LHCN-M2 (cell line): ENCODE results near the gene TPH1. TPM values are rescaled to one million over a fixed set of nuclear protein-coding genes. Genes with fewer than 3 reads are reported as not detected.

Experiments
- DNase-seq: peaks from one replicate; pipeline ENCODE4 v3.0.0-alpha.2; 2012; ENCODE audit warnings: low read depth
- polyA plus RNA-seq: library from polyadenylated mRNA; unstranded; fragments of >200 nt; gene quantifications from one replicate; pipeline ENCODE4 v1.2.1, GENCODE V29; 2012; ENCODE audit warnings: missing spikeins
- total RNA-seq: library from RNA; depleted of rRNA; stranded (reverse); fragments of >200 nt; gene quantifications from 2 replicates; pipeline ENCODE4 v1.2.3, GENCODE V29; 2014; rRNA removed

The TPH1 gene
- 0.13 TPM in 1 of 2 replicates, not detected in the other for total RNA-seq
- polyA plus RNA-seq = 0.02 TPM

GRCh38 chr11:18046116-18046777 lies at the start of gene TPH1:
Gene TPH1 (minus strand): TSS chr11:18046269. CDS start chr11:18040762, 5,507 bp downstream.
- peak; percentile 15 for DNase-seq

DNA sequence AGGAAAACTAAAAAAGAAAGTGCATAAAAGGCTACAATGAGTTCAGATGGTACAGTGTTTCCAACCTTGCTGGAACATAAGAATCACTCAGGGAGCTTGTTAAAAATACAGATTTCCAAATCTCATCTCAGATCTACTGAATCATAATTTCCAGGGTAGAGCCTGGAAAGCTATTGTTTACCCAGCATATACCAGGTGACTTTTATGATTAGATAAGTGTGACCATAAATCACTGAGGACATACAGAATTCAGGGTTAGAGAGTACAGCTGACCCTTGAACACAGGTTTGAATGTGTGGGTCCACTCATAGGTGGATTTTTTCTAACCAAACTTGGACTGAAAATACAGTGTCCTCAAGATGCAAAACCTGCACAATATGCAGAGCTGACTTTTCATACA lies 47.9 kb upstream of the TPH1 start:
- no peak for DNase-seq

DNA sequence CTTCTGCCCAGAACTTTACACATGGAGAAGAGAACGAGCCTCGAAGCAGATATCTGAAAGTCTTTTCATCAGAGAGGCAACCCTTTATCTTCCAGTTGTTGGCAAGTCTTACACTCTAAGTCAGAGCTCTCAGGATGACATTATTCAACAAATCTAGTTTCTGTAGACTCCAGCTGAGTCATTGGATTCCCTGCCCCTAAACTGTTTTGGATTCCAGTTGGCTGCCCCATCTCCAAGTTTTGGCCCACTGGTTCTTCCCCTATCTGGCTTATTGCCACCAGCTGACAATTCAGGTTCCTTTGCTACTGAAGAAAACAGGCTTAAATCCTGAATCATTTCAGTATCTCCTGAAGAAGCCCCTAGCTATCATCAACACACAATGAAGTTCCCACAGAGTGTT lies 45.7 kb upstream of the TPH1 start:
- DNase-seq = no peak

DNA sequence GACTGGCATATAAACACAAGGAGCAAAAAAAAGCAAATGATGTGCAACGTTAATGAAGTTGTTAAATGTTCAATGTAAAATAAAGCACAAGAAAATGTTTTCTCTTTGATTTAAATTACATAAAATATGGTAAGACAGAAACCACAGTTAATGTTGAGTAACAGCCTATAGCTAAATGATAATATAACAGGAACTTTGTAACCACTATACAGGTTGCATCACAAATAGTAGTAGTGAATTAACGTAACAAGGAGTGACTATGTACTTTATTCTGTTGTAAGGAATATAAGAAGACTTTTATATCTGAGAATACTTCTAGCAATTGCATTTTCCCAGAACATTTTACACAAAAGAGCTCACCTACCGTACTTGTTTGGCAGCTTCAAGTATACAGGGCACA lies 42.9 kb upstream of the TPH1 start:
- no peak for DNase-seq

- no peak for DNase-seq
Observed at GRCh38 chr11:18088366-18088765, 42.3 kb upstream of the TPH1 start.

- no peak for DNase-seq
Observed at GRCh38 chr11:18081551-18081950, 35.5 kb upstream of the TPH1 start.

GRCh38 chr11:18080451-18080850 lies 34.4 kb upstream of the TPH1 start:
- DNase-seq = no peak

DNA sequence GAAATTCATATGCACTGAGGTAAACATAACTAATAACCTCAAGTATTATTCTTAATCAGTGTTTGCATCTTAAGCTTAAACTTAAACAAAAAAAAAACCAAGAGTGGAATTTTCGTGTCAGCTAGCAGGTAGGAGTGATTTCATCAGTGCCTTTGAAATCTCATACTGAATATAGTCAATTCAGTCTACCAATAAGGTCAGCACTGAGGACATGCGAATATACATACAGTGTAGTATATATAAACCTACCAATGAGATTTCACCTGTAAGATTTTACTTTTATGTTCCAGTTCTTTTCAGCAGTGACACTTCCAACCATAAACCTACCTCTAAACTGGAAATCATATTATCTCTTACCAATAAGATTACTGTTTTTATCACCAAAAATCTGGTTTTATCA lies 32.8 kb upstream of the TPH1 start:
- no peak for DNase-seq

- DNase-seq = no peak
Observed at GRCh38 chr11:18075444-18075843, 29.4 kb upstream of the TPH1 start.

DNA sequence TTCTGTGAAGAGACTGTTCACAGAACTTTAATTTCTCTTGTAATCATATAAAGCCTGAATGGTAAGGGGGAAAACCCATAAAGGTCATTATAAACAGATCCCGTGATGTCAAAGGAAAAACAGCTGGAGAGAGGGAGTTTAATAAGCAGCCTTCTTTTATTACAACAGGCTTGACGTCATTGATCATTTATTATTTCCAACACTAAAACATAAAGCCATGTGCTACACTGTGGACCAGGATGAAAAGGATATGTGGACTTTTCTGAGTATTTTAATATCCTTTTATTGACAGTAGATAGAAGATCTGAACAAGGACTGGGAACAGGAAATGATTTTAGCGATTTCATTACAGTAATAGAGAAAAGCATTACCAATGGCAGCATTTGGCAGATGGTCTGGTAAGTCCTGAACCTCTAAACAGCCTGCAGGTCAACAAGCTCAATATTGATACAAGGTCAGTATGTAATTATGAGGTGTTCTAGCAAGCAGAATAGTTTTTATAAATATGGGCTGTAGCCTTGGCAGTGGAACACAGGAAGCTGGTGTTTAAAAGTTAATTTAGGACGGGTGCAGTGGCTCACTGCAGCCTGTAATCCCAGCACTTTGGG lies 25.1 kb upstream of the TPH1 start:
- DNase-seq = no peak

DNA sequence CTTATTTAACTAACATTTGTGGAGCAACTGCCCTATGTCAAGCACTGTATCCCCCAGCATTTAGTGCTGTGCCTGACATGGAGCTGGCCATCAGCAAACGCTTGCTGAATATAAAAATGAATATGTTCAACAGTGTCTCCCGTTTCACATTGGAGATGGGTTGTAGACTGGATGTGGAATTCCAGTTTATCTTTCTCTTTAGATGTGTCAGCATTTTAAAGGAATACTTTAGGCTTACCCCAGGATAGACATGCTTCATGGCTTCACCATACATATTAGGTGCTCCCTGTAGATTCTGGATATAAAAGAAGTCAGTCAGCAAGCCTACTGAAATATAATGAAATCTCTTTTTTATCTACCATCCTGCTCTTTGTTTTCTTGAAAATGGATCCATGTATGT lies 21.3 kb upstream of the TPH1 start:
- DNase-seq = no peak

DNA sequence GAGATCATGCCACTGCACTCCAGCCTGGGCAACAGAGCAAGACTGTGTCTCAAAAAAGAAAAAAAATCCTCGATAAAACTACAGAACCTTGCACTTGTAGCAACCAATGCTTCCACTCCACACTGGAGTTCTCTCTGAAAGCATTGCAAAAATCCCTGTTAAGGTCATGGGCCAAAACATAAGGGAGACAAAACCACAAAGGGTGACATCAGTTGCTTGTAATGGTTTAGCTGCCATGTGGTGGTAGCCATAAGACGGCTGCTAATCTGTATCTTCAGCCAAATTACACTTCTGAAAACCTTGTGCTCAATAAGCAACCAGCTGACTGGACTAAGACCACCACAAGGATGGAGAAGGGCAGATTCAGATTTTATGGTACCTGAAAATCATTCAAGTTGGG lies 20.6 kb upstream of the TPH1 start:
- peak; percentile 42 for DNase-seq

GRCh38 chr11:18065572-18065971 lies 19.5 kb upstream of the TPH1 start:
- no peak for DNase-seq

DNA sequence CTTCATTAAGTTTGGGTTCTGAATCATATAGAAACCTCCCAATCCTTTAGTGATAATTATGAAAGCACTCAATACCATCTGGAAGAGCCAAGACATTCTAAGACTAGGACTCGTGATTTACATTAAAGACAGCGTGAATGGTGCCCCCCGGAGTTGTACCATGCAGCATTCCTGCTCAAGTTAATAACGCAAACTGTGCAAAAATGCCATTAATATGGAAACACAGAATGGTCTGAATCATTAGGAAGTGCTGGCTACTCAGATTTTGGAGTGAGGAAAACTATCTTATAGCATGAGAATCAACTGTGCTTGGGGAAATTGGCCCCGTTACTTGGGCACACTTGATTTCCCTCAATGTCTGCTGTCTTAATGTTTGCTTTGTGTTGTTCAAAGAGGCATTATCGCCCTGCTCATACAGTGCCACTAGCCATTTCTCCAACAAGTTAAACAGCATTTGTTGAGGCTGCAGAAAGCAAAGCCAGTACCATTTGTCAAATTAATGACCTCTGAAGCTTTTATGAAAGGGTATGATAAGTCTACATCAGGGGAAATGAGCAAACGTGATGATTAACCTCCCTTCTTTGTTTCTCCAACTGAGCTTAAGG lies 18.5 kb upstream of the TPH1 start:
- DNase-seq = no peak

DNA sequence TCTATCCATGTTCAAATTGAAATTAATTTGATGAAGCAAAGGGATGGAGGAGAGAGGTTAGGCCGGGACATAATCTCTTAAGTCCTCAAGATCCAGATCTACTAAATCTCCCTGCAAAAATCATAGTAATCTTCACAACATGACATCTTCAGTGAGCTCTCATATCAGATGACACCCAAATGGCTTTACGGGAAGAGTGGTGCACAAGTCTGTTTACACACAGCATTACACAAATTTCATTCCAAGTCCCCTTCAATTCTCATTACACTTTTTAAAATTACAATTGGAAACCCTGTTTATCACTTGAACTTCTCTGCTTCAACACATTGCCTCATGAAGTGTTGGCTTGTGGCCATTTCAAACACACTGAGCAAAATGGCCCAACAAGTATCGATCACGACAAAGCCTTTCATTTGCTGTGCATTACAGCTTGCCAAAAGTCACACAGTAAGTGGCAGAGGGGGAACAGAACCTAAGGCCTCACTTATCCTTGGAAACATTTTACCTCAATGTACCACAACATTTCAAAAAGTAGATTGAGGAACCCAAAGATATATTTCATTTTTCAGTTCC lies 17.9 kb upstream of the TPH1 start:
- DNase-seq = no peak

DNA sequence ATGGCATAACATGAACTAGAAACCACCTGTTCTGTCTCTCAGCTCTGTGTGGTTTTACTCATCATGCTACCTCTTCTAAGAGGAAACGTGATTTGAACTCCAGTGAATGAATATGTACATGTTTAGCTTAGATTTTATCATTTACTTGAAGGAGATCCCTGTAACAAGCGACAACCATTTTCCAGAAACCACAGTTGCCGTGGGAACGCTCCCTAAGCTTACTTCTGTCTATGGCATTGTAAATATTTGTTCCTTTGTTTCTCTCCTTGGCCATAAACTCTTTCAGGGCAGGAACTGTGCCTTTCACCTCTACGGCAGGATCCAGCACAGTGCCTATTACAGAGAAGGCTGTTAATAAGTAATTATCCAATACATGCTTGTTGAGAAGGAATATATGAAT lies 17.1 kb upstream of the TPH1 start:
- DNase-seq = peak; percentile 13

DNA sequence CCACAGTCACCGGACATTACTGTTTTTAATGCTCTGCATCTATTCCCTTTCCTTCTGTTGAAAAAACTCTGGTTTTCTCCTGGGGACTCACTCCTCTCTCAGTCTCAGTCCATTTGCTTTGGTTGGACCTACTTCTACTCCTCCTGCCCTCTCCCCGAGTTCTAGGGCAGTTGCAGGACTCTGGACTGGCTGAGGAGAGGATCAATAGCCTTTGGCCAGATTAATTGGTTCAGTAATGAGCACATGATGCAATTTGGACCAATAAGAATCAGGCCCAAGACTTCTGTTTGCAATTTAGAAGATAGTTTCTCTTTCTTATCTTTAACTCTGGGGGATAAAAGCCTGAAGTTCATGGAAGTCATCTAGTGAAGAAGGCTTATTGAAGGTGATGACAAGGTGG lies 15.3 kb upstream of the TPH1 start:
- DNase-seq = no peak

DNA sequence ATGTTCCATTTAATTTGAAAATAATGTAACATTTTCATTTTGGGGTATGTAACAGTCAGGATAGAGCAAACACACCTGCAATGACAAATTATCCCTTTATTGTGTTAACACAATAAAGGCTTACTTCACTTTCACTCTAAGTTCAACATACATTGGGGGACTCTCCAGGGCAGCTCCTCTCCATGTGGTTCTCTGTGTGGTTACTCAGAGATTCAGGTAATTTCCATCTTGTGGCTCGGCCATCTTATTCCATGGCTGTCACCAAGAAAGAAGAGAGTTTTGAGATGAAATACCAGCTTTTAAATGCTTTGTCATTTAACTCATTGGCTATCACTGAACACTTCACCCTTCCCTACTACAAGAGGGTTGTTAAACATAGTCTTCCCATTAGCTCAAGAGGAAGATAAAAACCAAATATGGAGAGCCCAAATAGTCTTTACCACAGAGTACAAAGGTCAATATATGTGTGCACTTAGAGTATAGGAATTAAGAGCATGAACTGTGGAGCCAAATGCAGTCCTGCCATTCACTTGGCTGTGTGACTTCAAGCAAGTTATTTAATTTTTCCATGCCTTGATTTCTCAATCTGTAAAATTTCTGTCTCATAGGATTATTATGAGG lies 10.6 kb upstream of the TPH1 start:
- DNase-seq = no peak

DNA sequence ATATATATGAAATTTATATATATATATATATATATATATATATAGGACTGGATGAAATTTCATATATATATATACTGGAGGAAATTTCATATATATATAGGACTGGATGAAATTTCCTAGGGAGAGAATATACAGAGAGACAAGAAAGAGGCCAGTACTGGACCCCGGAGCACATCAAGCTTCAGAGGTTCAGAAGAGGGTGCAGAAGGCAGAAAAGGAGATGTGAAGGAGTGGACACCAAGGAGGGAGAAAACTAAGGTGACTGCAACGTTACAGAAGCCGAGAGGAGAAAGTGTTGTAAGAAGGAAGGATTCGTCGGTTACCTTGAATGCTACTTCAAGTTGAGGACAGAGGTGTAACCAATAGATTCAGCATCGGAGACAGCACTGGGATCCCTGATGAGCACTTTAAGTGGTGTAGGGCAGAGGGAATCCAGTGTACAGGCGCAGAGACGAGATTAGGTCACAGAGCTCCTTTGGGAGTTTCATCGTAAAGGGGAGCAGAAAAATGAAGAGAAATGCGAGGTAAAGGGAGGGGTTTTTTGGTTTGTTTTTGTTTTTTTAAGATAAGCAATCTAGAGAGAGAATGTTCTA lies 8.5 kb upstream of the TPH1 start:
- no peak for DNase-seq

GRCh38 chr11:18050848-18051247 lies 4.8 kb upstream of the TPH1 start:
- DNase-seq = no peak

- no peak for DNase-seq
Observed at GRCh38 chr11:18036456-18036855, 9.6 kb downstream of the TPH1 start.

DNA sequence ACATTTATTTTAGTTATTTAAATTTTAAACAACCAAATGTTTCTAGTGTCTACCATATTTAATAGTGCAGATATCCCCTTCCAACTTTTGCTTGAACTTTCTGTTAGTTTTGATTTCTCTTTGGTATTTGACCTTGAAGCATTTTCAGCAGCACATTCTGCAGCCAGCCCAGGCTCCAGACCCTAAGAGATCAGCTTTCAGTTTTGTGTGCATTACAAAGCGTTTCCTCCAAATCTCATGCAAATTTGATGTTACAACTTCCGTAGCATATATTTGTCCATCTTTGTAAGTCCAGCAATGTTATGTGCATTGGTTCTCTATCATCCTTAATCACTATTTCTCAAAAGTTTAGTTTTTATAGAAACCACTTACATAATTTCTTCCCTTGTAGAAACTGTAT lies 18.6 kb downstream of the TPH1 start:
- no peak for DNase-seq
